ENCODE data around the gene SMC4. TPM values are rescaled to one million over a fixed set of nuclear protein-coding genes. Genes with fewer than 3 reads are reported as not detected.

SMC4 gene
- total and polyA plus RNA-seq, 5 donors from 2014 or later = 48.4 to 153 (median 55.9) TPM

- Mint-ChIP-seq H3K27ac (peak overlapping the region in 1 of 3 donors; percentile 80), H3K4me3 (no peak overlapping the region), H3K36me3 (no peaks in the 10 kb centered on the region), H3K4me1 (peaks cover 0 to 6% (median 2%) of the 10 kb centered on the region in 4 donors), H3K27me3 (peaks cover 38% of the 10 kb centered on the region), H3K9me3 (peaks cover 0 to 3% (median 0%) of the 10 kb centered on the region in 7 donors)
- Histone ChIP-seq H3K9me3 (ENCODE audit: control insufficient read depth in 2 of 2, low read length in 2 of 2) (no peaks in the 10 kb centered on the region), H3K4me1 (ENCODE audit: control insufficient read depth, insufficient read depth, low read length, poor library complexity, severe bottlenecking) (no peaks in the 10 kb centered on the region), H3K27me3 (ENCODE audit: control insufficient read depth, insufficient read depth, low read length) (peaks cover 3% of the 10 kb centered on the region), H3K27ac (ENCODE audit: insufficient read depth, low read length, poor library complexity, severe bottlenecking) (no peak overlapping the region), H3K36me3 (ENCODE audit: control insufficient read depth, insufficient read depth, low read length) (no peaks in the 10 kb centered on the region), H3K4me3 (ENCODE audit: low read depth, low read length) (no peak overlapping the region)
- ATAC-seq (ENCODE audit: low read depth in 2 of 2) (no peak), DNase-seq (no peak)
Measured at GRCh38 chr3:160480931-160481330, 81.5 kb downstream of the SMC4 start.

- Histone ChIP-seq H3K27ac (ENCODE audit: insufficient read depth, low read length, poor library complexity, severe bottlenecking) (no peak overlapping the region), H3K36me3 (ENCODE audit: control insufficient read depth, insufficient read depth, low read length) (no peaks in the 10 kb centered on the region), H3K9me3 (ENCODE audit: control insufficient read depth in 2 of 2, low read length in 2 of 2) (no peaks in the 10 kb centered on the region), H3K4me3 (ENCODE audit: low read depth, low read length) (no peak overlapping the region), H3K4me1 (ENCODE audit: control insufficient read depth, insufficient read depth, low read length, poor library complexity, severe bottlenecking) (no peaks in the 10 kb centered on the region), H3K27me3 (ENCODE audit: control insufficient read depth, insufficient read depth, low read length) (peaks cover 3% of the 10 kb centered on the region)
- ATAC-seq (ENCODE audit: low read depth in 2 of 2) (no peak), DNase-seq (no peak)
- H3K4me1 Mint-ChIP-seq = peaks cover 0 to 6% (median 4%) of the 10 kb centered on the region in 4 donors
- no peak overlapping the region for H3K4me3 Mint-ChIP-seq
- H3K27ac Mint-ChIP-seq = no peak overlapping the region
- no peaks in the 10 kb centered on the region for H3K36me3 Mint-ChIP-seq
- H3K9me3 Mint-ChIP-seq = peaks cover 0 to 3% (median 0%) of the 10 kb centered on the region in 7 donors
- H3K27me3 Mint-ChIP-seq = peaks cover 42% of the 10 kb centered on the region
Measured at GRCh38 chr3:160481856-160482255, 82.4 kb downstream of the SMC4 start.

- H3K4me3 ChIP-seq (ENCODE audit: low read depth, low read length) = no peak overlapping the region
- no peaks in the 10 kb centered on the region for H3K9me3 ChIP-seq (ENCODE audit: control insufficient read depth in 2 of 2, low read length in 2 of 2)
- peaks cover 0 to 3% (median 0%) of the 10 kb centered on the region in 7 donors for H3K9me3 Mint-ChIP-seq
- no peaks in the 10 kb centered on the region for H3K36me3 Mint-ChIP-seq
- no peak for DNase-seq
- peaks cover 0 to 6% (median 4%) of the 10 kb centered on the region in 4 donors for H3K4me1 Mint-ChIP-seq
- no peak overlapping the region for H3K27ac ChIP-seq (ENCODE audit: insufficient read depth, low read length, poor library complexity, severe bottlenecking)
- H3K36me3 ChIP-seq (ENCODE audit: control insufficient read depth, insufficient read depth, low read length) = no peaks in the 10 kb centered on the region
- H3K4me3 Mint-ChIP-seq = no peak overlapping the region
- H3K4me1 ChIP-seq (ENCODE audit: control insufficient read depth, insufficient read depth, low read length, poor library complexity, severe bottlenecking) = no peaks in the 10 kb centered on the region
- H3K27me3 ChIP-seq (ENCODE audit: control insufficient read depth, insufficient read depth, low read length) = peaks cover under 1% of the 10 kb centered on the region
- no peak overlapping the region for H3K27ac Mint-ChIP-seq
- H3K27me3 Mint-ChIP-seq = peaks cover 36% of the 10 kb centered on the region
- ATAC-seq (ENCODE audit: low read depth in 2 of 2) = no peak
Measured at GRCh38 chr3:160482796-160483195, 83.3 kb downstream of the SMC4 start.

Other genes with a start within 250 kb of the SMC4 start
- 0.15 TPM for gene C3orf80, start 174.2 kb upstream of the SMC4 start, total RNA-seq
- not detected for gene C3orf80, start 174.2 kb upstream of the SMC4 start, polyA plus RNA-seq
- 35.7 TPM for gene IFT80, start 425 bp upstream of the SMC4 start, total RNA-seq
- gene IFT80, start 425 bp upstream of the SMC4 start, polyA plus RNA-seq = 1 to 10 TPM; 3.0 to 8.0 (median 6.2) TPM
- 34.0 TPM for gene TRIM59, start 50.1 kb downstream of the SMC4 start, total RNA-seq
- 10 to 100 TPM; 50.5 to 67.9 (median 55.5) TPM for gene TRIM59, start 50.1 kb downstream of the SMC4 start, polyA plus RNA-seq
- 55.2 TPM for gene KPNA4, start 165.9 kb downstream of the SMC4 start, total RNA-seq
- gene KPNA4, start 165.9 kb downstream of the SMC4 start, polyA plus RNA-seq = 1 to 10 TPM; 6.9 to 9.5 (median 8.2) TPM

Data from CD4-positive, CD25-positive, alpha-beta regulatory T cell (primary cell).